Fibroblast of skin of right biceps (primary cell): ENCODE results near the gene BTN2A1.

Experiments used
- DNase-seq: peaks from one replicate; pipeline ENCODE4 v3.0.0-alpha.2; 2013

The BTN2A1 gene

GRCh38 chr6:26471970-26472369 is 14.2 kb downstream of the BTN2A1 start:
- no peak for DNase-seq

GRCh38 chr6:26472549-26473290 is 15.0 kb downstream of the BTN2A1 start:
- no peak for DNase-seq

GRCh38 chr6:26473429-26473757 is 15.6 kb downstream of the BTN2A1 start:
- DNase-seq, result no peak

- peak; percentile 97 for DNase-seq
These were observed 16.1 kb downstream of the BTN2A1 start for GRCh38 chr6:26473758-26474438.

GRCh38 chr6:26474439-26474881 is 16.7 kb downstream of the BTN2A1 start:
- DNase-seq, result peak; percentile 10

- DNase-seq, result peak; percentile 29
These were observed 18.3 kb downstream of the BTN2A1 start for GRCh38 chr6:26475823-26476729.

GRCh38 chr6:26476896-26477295 is 19.1 kb downstream of the BTN2A1 start:
- no peak for DNase-seq

- no peak for DNase-seq
These were observed 19.7 kb downstream of the BTN2A1 start for GRCh38 chr6:26477426-26477825.

GRCh38 chr6:26478100-26478984 is 20.6 kb downstream of the BTN2A1 start:
- DNase-seq, result no peak

GRCh38 chr6:26478985-26479278 is 21.2 kb downstream of the BTN2A1 start:
- no peak for DNase-seq

- DNase-seq, result no peak
These were observed 24.6 kb downstream of the BTN2A1 start for GRCh38 chr6:26482338-26482737.

- DNase-seq, result no peak
These were observed 26.0 kb downstream of the BTN2A1 start for GRCh38 chr6:26483727-26484126.

GRCh38 chr6:26484161-26484560 is 26.4 kb downstream of the BTN2A1 start:
- no peak for DNase-seq

- DNase-seq, result no peak
These were observed 27.5 kb downstream of the BTN2A1 start for GRCh38 chr6:26485112-26485780.

- DNase-seq, result no peak
These were observed 28.6 kb downstream of the BTN2A1 start for GRCh38 chr6:26486358-26486757.

- no peak for DNase-seq
These were observed 29.7 kb downstream of the BTN2A1 start for GRCh38 chr6:26487466-26487865.

- DNase-seq, result no peak
These were observed 32.5 kb downstream of the BTN2A1 start for GRCh38 chr6:26489996-26490964.

GRCh38 chr6:26491604-26492003 is 33.8 kb downstream of the BTN2A1 start:
- DNase-seq, result no peak

GRCh38 chr6:26493258-26493657 is 35.5 kb downstream of the BTN2A1 start:
- peak; percentile 23 for DNase-seq

- no peak for DNase-seq
These were observed 36.4 kb downstream of the BTN2A1 start for GRCh38 chr6:26494117-26494516.

- no peak for DNase-seq
These were observed 37.5 kb downstream of the BTN2A1 start for GRCh38 chr6:26495281-26495680.
